Measurements from ENCODE around the gene TBXAS1. TPM values are rescaled to one million over a fixed set of nuclear protein-coding genes. Genes with fewer than 3 reads are reported as not detected.

The TBXAS1 gene
- total RNA-seq, 1 donor from 2014 or later: 65.4 TPM

DNA sequence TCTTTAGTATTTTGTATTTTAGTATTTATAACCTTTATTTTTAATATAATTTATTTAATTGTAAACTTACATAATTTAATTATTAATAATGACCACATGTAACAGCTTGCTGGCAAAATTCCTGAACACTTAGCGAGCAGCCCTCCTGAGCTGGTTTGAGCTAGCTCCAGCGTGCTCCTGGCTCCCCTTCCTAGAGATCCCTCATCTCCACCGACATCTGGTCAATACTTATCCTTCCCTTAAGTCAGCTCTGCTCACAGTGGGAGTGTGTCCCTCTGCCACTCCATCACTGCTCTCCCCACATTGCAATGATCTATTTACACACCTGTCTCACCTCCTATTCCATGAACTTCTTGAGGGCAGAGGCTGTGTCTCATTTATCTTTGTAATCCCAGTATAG is 20.6 kb upstream of the TBXAS1 start:
- intact Hi-C loops (cut with DNase I): no loop called here
- Histone ChIP-seq H3K4me1 (no peaks in the 10 kb centered on the region), H3K27ac (no peak overlapping the region), H3K4me3 (no peak overlapping the region), H3K9me3 (no peaks in the 10 kb centered on the region), H3K27me3 (no peaks in the 10 kb centered on the region), H3K36me3 (no peaks in the 10 kb centered on the region)
- TF ChIP-seq, protein P1, sequence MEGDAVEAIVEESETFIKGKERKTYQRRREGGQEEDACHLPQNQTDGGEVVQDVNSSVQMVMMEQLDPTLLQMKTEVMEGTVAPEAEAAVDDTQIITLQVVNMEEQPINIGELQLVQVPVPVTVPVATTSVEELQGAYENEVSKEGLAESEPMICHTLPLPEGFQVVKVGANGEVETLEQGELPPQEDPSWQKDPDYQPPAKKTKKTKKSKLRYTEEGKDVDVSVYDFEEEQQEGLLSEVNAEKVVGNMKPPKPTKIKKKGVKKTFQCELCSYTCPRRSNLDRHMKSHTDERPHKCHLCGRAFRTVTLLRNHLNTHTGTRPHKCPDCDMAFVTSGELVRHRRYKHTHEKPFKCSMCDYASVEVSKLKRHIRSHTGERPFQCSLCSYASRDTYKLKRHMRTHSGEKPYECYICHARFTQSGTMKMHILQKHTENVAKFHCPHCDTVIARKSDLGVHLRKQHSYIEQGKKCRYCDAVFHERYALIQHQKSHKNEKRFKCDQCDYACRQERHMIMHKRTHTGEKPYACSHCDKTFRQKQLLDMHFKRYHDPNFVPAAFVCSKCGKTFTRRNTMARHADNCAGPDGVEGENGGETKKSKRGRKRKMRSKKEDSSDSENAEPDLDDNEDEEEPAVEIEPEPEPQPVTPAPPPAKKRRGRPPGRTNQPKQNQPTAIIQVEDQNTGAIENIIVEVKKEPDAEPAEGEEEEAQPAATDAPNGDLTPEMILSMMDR (IDR thresholded peaks at IDR 0.05): no peak
- no peak for ATAC-seq
- no peak for DNase-seq

DNA sequence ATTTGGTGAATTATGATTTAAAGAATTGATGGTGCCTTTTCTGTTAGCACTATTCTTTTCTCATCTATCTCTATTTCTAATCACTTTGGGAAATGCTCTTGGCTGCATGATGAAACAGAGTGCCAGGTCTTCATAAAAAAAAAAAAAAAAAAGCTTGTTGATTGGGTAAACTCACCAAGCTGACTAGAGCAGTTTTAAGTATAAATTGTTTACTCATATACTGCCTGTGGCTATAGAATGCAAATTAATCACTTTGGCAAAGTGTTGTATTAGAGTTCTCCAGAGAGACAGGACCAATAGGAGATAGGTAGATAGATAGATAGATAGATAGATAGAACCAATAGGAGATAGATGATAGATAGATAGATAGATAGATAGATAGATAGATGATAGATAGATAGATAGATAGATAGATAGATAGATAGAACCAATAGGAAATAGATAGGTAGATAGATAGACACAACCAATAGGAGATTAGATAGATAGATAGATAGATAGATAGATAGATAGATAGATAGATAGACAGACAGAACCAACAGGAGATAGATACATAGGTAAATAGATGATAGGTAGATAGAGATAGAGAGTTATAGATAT is 20.1 kb upstream of the TBXAS1 start:
- Histone ChIP-seq H3K27me3 (no peaks in the 10 kb centered on the region), H3K36me3 (no peaks in the 10 kb centered on the region), H3K4me3 (no peak overlapping the region), H3K27ac (no peak overlapping the region), H3K4me1 (no peaks in the 10 kb centered on the region), H3K9me3 (no peaks in the 10 kb centered on the region)
- DNase-seq: no peak
- intact Hi-C loops (cut with DNase I): no loop called here
- ATAC-seq: no peak
- TF ChIP-seq, protein P1 (IDR thresholded peaks at IDR 0.05): no peak

DNA sequence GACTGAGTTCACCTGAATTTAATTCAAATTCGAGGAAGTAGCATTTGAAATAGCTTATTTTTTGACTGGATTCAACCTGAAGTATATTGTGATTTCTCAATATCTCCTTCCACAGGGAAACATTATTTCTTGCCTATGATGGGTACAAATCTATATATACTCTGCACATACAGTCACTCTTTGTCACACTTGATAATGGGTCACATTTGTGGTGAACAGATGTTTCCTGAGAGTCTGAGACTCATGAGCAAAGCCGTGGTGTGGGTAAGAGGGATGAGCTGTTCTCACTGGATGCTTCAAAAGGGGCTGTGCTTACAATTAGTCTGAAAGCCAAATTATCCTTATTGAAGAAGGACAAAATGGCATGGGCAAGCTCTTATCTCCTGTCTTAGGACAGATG is 18.0 kb upstream of the TBXAS1 start:
- Histone ChIP-seq H3K27me3 (no peaks in the 10 kb centered on the region), H3K4me1 (no peaks in the 10 kb centered on the region), H3K36me3 (no peaks in the 10 kb centered on the region), H3K4me3 (no peak overlapping the region), H3K27ac (no peak overlapping the region), H3K9me3 (no peaks in the 10 kb centered on the region)
- intact Hi-C loops (cut with DNase I): no loop called here
- TF ChIP-seq, protein P1 (IDR thresholded peaks at IDR 0.05): no peak
- DNase-seq: no peak
- no peak for ATAC-seq

DNA sequence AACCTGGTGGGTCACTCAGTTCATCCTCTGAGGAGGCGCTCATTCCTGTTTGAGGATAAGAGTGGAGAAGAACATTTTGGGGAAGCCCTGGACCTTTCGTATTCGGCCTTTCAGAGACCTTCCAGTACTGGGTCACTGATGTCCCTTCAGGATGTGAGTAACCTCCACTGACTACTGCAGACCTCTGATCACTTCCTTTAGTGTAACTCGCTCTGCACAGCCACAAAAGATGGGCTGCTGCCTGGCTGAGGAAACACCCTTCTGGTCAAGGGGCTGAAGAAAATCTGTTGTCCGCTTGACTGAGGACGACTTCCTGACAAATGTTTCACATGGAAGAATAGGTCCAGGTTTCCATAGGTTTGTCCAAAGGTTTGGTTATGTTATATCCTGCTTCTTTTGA is 15.9 kb upstream of the TBXAS1 start:
- TF ChIP-seq, protein P1 (IDR thresholded peaks at IDR 0.05): no peak
- no peaks in the 10 kb centered on the region for H3K36me3 ChIP-seq
- no peak for ATAC-seq

DNA sequence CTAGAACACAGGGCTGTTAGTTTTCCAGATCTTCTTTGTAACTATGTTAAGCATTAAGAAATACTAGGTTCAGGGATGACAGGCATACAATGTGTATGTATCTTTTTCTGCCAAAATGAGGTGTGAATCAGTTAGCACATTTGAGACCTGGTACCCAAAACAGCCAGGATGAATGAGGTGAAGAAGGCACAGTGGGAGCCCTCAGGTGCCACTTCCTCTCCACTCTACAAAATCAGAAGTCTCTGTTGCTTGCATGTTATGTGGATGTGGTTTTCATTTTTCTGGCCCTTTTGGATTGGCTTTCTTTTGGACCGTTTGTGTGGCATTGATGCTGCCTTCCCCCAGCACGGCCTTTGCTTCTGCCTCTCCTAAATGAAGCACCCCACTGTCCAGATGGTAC is 15.4 kb upstream of the TBXAS1 start:
- H3K36me3 ChIP-seq: no peaks in the 10 kb centered on the region
- no peak overlapping the region for H3K27ac ChIP-seq
- ATAC-seq (no peak), DNase-seq (no peak)
- no peaks in the 10 kb centered on the region for H3K27me3 ChIP-seq
- TF ChIP-seq, protein P1 (IDR thresholded peaks at IDR 0.05): no peak
- H3K4me3 ChIP-seq: no peak overlapping the region
- intact Hi-C loops (cut with DNase I): no loop called here
- H3K9me3 ChIP-seq: no peaks in the 10 kb centered on the region
- no peaks in the 10 kb centered on the region for H3K4me1 ChIP-seq

More for the DNA sequence above, 15.9 kb upstream of the TBXAS1 start:
- Histone ChIP-seq H3K27ac (no peak overlapping the region), H3K4me3 (no peak overlapping the region), H3K27me3 (no peaks in the 10 kb centered on the region), H3K9me3 (no peaks in the 10 kb centered on the region), H3K4me1 (no peaks in the 10 kb centered on the region)
- no peak for DNase-seq
- intact Hi-C loops (cut with DNase I): no loop called here

DNA sequence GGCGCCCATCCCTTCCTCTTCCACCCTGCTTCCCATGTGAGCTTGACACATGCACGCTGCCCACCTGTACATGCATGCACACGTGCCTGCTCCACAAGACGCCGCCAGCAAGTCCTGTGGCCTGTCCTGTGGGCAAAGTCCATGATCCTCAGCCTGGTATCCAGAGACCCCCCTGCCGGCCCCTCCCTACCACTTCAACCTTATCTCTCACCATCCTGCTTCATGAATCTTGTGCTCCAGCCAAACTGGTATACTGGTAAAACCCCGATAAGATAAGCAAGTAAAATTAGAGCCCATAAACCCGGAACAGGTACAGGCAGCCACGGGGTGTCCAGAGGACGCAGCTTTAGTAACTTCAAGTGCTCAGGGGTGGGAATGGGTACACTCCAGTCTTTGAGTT is 11.8 kb upstream of the TBXAS1 start:
- no peaks in the 10 kb centered on the region for H3K27me3 ChIP-seq
- no peaks in the 10 kb centered on the region for H3K36me3 ChIP-seq
- no peak overlapping the region for H3K27ac ChIP-seq
- H3K4me1 ChIP-seq: no peaks in the 10 kb centered on the region
- no peak overlapping the region for H3K4me3 ChIP-seq
- DNase-seq (no peak), ATAC-seq (no peak)
- no peaks in the 10 kb centered on the region for H3K9me3 ChIP-seq
- intact Hi-C loops (cut with DNase I): no loop called here
- TF ChIP-seq, protein P1 (IDR thresholded peaks at IDR 0.05): no peak
